Retinal pigment epithelial cell (primary cell): ENCODE results near the gene SASH3.

ENCODE experiments used
- DNase-seq: peaks from one replicate; pipeline ENCODE4 v3.0.0-alpha.2; 2010; ENCODE audit warnings: low read depth
- H3K4me3 ChIP-seq: 2 replicates; pipeline ENCODE4 v1.5.1; 2011; ENCODE audit warnings: mild to moderate bottlenecking, low read length, control low read depth, moderate library complexity
- CTCF ChIP-seq: conservative IDR thresholded peaks from 2 replicates; pipeline ENCODE4 v1.5.1; 2011; ENCODE audit warnings: low read depth, low read length, control low read depth, inconsistent platforms

Gene SASH3

GRCh38 chrX:129843459-129844306 lies 63.9 kb downstream of the SASH3 start, which contains the start of gene ZDHHC9:
TSS of gene ZDHHC9 (minus strand) at chrX:129843886. CDS start at chrX:129841945, 1,941 bp downstream.
- DNase-seq, result peak; percentile 56
- TF ChIP-seq CTCF, result no peak
- peak within 1 kb of the TSS; percentile 74 for H3K4me3 ChIP-seq
